Sciatic nerve (tissue), 2 donors: ENCODE results near the gene SEPSECS. TPM values are rescaled to one million over a fixed set of nuclear protein-coding genes. Genes with fewer than 3 reads are reported as not detected.

Source experiments
- ATAC-seq: fragments of 200-7000 bp; cut with Tn5 transposase; one replicate; pipeline ENCODE4 v1.9.1; 2020; ENCODE audit warnings: mild to moderate bottlenecking, moderate library complexity
- DNase-seq: peaks from one replicate; pipeline ENCODE4 v3.0.0-alpha.2; 2020; ENCODE audit warnings: low spot score
- intact Hi-C: fragments of 100-400 bp; cut with DNase I; formaldehyde crosslinking; loops from one replicate; pipeline ENCODE4 v1.14.2; 2022
- total RNA-seq: library from RNA; stranded (reverse); fragmentation: NEBNext Ultra II Directional; extraction: Animal tissue kit (Norgen Biotek cat#: 25700); gene quantifications from one replicate; pipeline ENCODE4 v1.2.1, GENCODE V29; 2021
- donor health status: DM: no; HTN: no; CAD: no.
- donor health status: DM: no; HTN: no; CAD: no.

Gene SEPSECS
- total RNA-seq, result 11.3 TPM

DNA sequence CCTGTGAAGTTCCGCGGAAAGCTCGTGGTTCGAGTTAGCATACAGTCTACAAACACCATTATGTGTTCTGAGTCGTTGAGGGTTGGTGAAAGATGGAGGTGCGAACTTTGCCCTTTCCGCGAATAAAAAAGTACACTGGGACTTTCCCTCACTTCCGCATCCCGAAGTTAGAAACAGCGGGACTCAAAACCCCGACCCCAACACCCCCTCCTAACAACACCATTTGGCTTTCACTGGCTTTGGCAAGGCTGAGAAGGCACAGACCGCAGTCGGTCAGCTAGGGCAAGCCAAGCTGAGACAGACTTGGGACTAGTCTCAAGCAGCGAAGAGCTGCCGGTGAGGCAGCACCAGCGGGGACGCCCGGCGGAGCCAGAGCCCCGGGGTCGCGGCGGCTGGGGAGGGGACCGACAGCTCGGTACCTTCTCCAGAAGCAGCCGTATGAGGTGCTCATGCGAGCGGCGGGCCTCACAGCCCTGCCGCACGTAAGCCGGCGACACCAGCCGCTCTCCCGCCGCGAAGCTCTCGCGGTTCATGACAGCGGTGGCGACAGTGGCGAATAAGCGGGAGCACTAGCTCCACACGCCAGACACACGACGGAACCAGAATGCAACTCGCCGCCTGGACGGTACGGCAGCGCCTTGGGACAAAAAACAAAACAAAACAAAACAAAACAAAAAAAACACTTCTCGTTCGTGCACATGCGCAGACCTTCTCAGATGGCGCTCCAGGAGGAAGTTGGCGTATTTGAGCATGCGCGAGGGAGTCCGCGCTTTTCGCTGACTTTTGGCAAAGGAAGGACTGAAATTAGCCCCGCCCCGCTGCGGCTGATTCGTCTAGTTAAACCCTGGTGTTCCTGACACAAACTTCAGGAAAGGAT, at the start of gene SEPSECS:
Gene SEPSECS, minus strand, starts transcription at position 613 of the 877 bp plus-strand sequence. Its CDS starts 80 bp downstream, at position 533.
- intact Hi-C loops, result no loop called here
- peak; percentile 97 for ATAC-seq
- peak; percentile 99 for DNase-seq

DNA sequence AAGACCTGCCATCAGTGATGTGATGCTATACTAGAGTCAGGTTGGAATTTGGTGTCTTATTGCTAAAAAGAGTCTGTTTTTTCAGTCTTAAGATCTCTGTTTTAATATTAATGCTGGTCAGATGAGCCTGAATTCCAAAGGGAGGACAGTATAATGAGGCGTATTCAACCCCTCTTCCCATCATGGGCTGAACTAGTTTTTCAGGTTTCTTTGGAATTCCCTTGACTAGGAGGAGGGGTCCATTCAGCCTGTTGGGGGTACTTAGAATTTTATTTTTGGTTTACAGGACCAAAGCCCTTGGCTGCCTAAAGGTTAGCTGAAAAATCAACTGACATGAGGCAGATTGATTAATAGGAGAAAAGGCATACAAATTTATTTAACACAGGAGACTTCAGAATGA, 49.5 kb upstream of the SEPSECS start:
- no peak for DNase-seq

DNA sequence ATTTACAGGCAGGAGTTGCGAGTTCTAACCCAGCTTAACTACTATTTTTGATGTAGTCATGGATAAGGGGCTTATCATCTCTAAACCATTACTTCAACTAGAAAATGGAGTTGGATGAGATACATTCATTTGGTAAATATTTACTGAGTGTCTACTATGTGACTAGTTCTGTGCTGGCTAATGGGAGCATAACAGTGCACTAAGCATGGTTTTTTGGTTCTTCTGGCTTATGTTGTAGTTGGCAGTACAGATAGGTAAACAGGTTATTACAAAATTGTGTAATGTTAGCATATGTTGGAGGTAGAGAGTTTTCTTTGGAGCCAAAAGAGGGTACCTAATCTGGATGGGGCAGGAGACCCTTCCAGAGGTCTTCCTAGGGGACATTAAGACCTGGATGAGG, 47.7 kb upstream of the SEPSECS start:
- intact Hi-C loops, result no loop called here
- DNase-seq (no peak), ATAC-seq (no peak)

More for the DNA sequence above, 49.5 kb upstream of the SEPSECS start:
- no peak for ATAC-seq
- intact Hi-C loops, result no loop called here

DNA sequence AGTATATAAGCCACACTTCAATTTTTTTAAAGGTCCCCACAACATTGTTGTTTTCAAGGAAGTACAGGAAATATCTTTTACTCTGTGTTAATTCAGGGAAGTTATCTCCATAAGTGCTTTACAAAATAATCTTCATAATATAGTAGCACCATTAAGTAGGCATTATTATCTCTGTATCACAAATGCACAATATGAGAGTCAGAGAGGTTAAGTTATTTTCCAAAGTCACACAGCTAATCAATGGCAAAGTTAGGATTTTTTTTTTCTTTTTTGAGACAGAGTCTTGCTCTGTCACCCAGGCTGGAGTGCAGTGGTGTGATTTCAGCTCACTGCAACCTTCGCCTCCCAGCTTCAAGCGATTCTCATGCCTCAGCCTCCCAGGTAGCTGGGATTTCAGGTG, 38.5 kb upstream of the SEPSECS start:
- DNase-seq, result no peak
- ATAC-seq, result no peak
- intact Hi-C loops, result no loop called here

DNA sequence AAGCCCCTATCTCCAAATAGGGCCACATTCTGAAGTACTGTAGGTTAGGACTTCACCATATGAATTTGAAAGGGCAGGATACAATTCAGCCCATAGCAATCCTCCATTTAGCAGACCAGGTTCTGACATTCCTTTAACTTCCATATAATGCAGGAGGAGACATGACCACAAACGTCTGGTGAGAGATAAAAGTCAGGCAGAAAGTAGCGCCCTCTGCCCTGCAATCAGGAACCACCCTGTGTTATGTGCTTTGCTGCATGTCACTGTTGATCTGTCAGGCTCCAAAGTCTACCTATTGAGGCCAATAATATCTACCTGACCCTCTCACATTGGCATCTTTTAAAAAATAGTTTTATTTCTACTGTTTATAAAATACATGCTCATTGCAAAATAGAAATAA, 30.2 kb upstream of the SEPSECS start:
- intact Hi-C loops, result no loop called here
- DNase-seq (no peak), ATAC-seq (no peak)

DNA sequence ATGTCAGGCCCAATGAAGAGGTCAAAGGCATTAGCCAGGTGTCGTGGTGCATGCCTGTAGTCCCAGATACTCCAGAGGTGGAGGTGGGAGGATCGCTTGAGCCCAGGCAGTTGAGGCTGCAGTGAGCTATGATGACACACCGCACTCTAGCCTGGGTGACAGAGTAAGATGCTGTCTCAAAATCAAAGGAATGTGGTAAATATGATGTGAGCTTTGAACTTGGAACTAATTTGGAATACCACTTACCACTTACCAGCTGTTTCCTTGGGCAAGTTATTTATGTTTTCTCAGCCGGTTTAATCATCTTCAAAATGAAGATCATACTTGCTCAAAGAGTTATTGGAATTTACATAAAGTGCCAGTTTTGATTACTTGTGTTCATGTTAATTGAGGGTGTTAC, 23.8 kb upstream of the SEPSECS start:
- intact Hi-C loops, result no loop called here
- DNase-seq (no peak), ATAC-seq (no peak)

DNA sequence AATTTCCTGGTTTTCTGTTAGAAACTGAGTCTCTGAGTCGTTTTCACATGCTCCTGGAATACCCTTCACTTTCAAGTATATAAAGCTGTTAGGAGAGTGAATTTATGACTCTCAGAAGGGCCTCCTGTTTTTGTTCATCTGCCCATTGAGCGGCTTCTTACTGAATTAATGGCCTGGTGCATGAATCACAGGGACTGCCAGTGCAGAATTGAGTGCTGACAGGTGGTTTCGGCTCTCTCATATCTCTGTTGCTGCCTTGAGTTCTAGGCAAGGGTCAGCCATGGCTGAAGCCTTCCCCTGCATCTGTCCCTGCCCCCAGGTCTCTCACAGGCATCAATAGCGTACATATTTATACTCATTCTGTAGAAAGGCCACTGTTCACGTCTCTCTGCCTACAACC, 22.7 kb upstream of the SEPSECS start:
- intact Hi-C loops, result no loop called here
- DNase-seq, result no peak
- ATAC-seq, result no peak

DNA sequence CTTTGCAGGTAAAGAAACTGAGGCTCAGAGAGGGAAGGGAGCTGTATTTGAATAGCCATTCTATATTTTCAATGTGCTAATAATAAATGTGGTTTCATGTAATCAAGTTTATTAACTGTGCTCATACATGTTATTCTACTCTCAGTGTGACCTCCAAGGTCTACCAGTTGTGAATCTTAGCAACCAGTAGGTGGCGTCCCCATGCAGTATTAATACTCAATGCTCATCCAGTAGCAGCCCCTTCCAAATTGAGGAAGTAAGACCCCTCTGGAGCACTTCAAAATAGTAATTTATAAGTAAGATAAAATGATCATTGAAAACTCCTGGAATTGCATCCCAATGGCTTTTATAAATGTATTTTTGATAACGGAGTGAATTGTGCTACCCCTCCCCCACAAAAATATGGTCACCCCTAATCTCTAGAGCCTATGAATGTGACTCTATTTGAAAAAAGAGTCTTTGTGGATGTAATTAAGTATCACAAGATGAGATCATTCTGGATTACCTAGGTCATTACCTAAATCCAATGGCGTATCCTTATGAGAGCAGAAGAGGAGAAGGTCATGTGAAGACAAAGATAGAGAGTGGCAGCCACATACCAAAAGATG, 20.4 kb upstream of the SEPSECS start:
- ATAC-seq, result no peak
- intact Hi-C loops, result no loop called here
- no peak for DNase-seq

DNA sequence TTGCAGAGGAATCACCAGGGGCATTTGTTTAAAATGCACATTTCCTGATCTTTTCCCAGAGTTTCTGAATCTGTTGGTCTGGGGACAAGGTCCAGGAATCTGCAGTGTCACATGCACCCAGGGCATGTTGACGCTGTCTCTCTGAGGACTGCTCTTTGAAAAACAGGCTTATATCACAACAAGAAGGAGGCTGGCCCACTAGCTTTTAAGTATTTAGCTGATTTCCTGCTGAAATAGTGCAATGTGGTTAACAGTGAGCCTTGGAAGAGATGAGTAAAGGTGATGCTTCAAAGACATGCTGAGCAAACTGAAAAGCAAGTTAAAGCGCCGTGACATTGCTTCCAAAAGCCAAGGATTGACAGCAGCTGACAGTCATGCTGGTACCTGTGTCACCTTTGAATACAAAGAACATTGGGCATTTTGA, 18.6 kb upstream of the SEPSECS start:
- DNase-seq (no peak), ATAC-seq (no peak)
- intact Hi-C loops, result no loop called here

DNA sequence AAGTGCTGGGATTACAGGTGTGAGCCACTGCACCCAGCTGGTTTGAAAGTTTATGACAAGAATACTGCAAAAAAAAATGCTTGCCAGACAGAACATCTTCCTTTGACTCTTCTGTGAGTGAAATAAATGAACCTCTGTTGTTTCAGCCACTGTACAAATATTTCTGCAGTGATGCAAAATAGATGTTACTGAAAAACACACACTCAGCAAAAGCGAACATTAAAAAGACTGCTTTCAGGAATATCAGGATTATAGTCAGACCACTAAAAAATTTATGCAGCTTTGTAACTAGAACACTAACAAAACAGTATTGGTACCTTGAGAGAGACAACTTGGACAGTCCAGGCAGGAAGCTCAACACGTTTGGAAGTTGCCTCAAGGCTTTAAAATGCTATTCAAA, 16.9 kb upstream of the SEPSECS start:
- DNase-seq (no peak), ATAC-seq (no peak)
- intact Hi-C loops, result no loop called here

DNA sequence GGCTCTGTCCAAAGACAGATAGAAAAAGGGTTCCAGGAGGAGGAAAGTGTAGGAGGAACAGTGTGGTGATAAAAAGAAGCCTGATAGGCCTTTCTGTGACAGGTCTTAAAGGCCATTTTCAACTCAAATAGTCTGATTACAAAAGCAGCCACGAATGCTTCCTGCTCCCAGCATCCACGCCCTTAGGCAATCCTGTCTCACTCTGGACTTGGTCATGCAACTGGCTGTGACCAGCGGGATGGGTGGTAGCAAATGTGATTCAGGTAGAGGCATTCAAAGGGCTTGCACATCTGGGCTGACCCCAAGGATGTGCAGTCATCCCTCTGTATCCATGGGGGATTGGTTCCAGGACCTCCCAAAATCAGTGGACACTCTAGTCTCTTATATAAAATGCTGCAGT, 14.4 kb upstream of the SEPSECS start:
- no peak for ATAC-seq
- intact Hi-C loops, result no loop called here

DNA sequence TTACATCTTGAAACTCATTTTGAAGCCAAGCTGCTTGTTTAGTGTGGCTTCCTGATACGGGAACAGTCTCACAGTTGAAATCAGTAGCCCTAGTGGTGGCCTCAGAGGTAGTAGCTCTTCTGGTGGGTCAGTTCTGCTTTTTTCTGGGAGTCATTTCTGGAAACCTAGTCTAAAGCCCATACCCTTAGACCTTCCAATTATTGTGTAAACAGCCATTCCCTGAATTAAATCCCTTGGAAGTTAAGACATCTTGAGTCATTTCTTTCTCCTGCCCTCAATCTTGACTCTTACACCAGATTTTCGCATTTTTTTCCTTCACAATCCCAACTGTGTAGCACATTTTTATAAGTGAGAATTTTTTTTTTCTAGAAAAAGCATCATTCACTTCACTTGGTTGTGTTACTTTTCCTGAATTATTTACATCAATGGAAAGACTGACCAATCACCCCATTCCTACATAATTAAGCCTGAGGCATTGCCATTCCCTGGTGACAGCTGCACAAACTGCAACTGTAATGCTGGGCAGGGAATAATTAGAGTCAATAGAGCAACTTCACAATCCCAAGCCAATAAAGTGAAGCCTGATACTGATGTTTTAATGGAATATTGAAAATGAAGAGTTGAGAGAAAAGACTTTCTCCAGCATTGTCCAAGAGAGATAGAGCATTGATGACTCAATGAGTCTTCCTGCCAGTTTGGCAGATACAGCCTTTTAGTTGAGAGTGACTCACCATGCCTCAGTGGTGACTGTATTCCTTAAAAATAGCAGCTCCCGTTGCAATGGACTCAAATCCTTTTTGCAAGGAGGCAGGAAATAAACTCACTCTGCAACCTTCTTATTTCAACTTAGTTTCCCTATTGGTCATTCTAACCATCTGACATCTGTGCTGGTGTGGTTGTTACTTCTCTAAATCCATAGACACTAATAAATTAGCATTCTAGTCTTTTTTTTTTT, 13.0 kb upstream of the SEPSECS start:
- DNase-seq, result no peak
- intact Hi-C loops, result no loop called here
- peak; percentile 96 for ATAC-seq

More for the DNA sequence above, 14.4 kb upstream of the SEPSECS start:
- DNase-seq, result no peak

DNA sequence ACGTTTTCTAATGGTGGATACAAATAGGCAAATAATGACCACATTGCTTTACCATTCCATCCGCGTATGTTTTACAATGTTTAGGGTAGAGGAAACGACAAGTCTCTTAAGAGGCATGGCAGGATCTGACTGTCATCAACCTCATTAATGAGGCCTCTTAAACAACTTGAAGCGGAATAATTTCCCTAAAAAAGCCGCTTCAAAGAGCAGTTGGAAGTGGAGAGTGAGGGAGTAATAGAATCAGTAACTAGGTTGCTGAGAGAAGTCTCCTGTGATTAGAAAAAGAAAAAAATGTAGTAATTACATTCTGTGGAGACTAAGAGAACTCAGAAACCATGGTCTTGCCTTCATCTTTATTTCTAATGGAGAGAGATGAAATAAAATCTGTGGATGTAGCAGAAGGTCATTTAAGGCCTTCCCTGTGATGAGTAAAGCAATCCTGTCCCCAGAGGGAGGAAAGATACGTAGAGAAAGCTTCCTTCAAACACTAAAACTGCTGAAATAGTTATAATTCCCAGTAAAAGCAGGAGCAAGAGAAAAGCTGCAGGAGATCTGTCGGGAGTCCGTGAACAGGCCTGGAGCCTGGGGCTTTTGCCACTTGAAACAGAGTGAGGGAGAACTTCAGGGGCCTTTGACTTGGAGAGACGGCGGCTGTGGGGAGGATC, 11.1 kb upstream of the SEPSECS start:
- DNase-seq, result no peak
- intact Hi-C loops, result no loop called here
- ATAC-seq, result no peak

DNA sequence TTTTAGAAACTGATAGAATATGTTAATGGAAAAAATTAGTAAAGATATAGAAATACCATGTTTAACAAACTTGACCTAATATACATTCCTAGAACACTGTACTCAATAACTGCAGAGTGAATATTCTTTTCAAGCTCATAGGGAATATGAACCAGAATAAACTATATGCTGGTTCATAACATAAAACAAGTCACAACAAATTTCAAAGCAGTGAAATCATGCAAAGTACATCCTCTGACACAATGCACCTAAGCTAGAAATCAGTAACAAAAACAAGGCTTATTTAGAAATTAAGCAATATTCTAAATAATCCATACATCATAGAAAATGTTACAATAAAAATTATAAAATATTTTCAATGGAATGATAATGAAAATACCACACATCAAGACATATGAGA, 9.2 kb upstream of the SEPSECS start:
- intact Hi-C loops, result no loop called here
- ATAC-seq (no peak), DNase-seq (no peak)

DNA sequence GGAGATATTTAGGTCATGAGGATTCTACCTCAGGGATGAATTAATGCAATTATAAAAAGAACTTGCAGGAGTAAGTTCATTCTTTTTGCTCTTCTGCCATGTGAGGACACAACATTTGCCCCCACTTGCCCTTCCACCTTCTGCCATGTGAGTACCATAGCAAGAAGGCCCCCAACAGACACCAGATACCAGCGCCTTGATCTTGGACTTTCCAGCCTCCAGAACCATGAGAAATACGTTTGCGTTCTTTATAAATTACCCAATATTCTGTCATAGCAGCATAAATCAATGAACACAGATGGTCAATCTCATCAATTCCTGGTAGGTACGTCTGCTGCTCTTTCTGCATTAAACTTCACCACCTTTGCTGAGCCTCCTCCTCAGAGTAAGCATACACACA, 5.7 kb upstream of the SEPSECS start:
- ATAC-seq, result no peak
- intact Hi-C loops, result no loop called here
- DNase-seq, result no peak

DNA sequence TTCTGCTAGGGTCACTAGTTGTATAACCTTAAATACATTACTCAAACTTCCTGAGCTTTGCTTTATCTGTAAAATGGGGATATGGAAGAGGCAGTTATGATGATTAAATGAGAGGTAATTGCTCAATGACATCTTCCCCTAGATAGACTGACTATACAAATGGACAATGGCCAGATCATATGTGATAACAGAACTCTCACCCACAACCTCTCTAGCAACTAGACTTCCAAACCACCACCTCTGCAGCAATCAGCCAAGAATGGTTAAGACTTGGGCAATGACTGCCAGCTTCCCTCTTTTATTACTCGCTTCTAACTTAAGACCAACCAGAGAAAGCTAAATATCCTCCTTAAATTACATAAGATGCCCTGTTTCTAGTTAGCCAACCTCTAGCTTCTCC, 2.9 kb upstream of the SEPSECS start:
- ATAC-seq (no peak), DNase-seq (no peak)
- intact Hi-C loops, result no loop called here

DNA sequence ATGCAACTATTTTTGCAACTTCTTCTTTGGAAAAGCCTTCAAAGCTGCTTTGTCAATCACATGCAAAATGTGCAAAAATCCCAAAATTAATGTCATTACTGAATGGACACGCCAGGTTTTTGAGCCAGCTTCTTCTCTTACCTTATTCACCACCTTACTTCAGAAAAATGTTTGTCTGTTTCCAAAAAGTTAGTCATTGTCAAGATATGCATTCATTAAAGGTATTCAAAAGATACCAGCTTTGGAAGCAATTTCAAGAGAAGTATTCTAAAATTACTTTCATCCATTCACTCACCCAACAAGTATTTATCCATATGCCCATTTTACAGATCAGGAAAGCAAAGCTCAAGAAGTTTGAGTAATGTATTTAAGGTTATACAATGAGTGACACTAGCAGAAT, 2.3 kb upstream of the SEPSECS start:
- ATAC-seq (no peak), DNase-seq (no peak)
- intact Hi-C loops, result no loop called here

DNA sequence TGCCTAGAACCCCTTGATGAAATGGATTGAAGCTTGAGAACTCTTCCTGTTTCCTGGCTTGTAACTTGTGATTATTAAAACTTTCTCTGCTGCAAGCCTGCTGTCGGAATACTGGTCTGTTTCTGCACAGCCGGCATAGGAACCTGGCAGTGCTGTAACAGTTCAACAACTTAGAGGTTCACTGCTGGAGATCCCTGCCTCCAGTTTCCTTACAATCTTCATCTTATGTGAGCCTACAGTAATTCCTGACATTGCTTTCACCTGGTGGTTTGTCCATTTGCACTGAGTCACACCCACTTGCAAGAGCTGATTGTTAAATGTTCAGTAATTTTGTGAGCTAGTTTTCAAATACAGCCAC, 1.3 kb upstream of the SEPSECS start:
- ATAC-seq, result no peak
- intact Hi-C loops, result no loop called here
- DNase-seq, result no peak
